Activated T-cell treated with anti-CD3 and anti-CD28 coated beads for 24 hours (primary cell): Measurements from ENCODE around the gene ADCY3.
A peak's percentile ranks its signal among the peaks of the same experiment; 100 is the strongest.

ENCODE experiments used
- DNase-seq: peaks from one replicate; pipeline ENCODE4 v3.0.0-alpha.2; 2020; ENCODE audit warnings: low read depth

Gene ADCY3

GRCh38 chr2:24925815-24926214 lies 5.8 kb upstream of the ADCY3 start:
- DNase-seq, result no peak

- no peak for DNase-seq
Measured at GRCh38 chr2:24924732-24925131, 4.7 kb upstream of the ADCY3 start.

GRCh38 chr2:24924266-24924665 lies 4.2 kb upstream of the ADCY3 start:
- no peak for DNase-seq

GRCh38 chr2:24923106-24923505 lies 3.1 kb upstream of the ADCY3 start:
- no peak for DNase-seq

- no peak for DNase-seq
Measured at GRCh38 chr2:24922556-24922955, 2.5 kb upstream of the ADCY3 start.

GRCh38 chr2:24920809-24921441 lies 888 bp upstream of the ADCY3 start:
- no peak for DNase-seq

GRCh38 chr2:24919506-24920097 lies 435 bp downstream of the ADCY3 start:
- no peak for DNase-seq

GRCh38 chr2:24919037-24919505 lies 966 bp downstream of the ADCY3 start:
- peak; percentile 26 for DNase-seq

GRCh38 chr2:24918326-24919036 lies 1.6 kb downstream of the ADCY3 start:
- no peak for DNase-seq

- no peak for DNase-seq
Measured at GRCh38 chr2:24917731-24918325, 2.2 kb downstream of the ADCY3 start.

- DNase-seq, result no peak
Measured at GRCh38 chr2:24917086-24917485, 3.0 kb downstream of the ADCY3 start.

- no peak for DNase-seq
Measured at GRCh38 chr2:24915796-24916195, 4.2 kb downstream of the ADCY3 start.

- no peak for DNase-seq
Measured at GRCh38 chr2:24915175-24915574, 4.9 kb downstream of the ADCY3 start.

GRCh38 chr2:24914713-24915112 lies 5.3 kb downstream of the ADCY3 start:
- no peak for DNase-seq

- no peak for DNase-seq
Measured at GRCh38 chr2:24913911-24914310, 6.1 kb downstream of the ADCY3 start.

- DNase-seq, result no peak
Measured at GRCh38 chr2:24912986-24913385, 7.1 kb downstream of the ADCY3 start.

- DNase-seq, result no peak
Measured at GRCh38 chr2:24912523-24912922, 7.5 kb downstream of the ADCY3 start.

- no peak for DNase-seq
Measured at GRCh38 chr2:24910245-24910644, 9.8 kb downstream of the ADCY3 start.

GRCh38 chr2:24909555-24910177 lies 10.4 kb downstream of the ADCY3 start:
- DNase-seq, result no peak

- DNase-seq, result no peak
Measured at GRCh38 chr2:24908461-24908901, 11.6 kb downstream of the ADCY3 start.

- no peak for DNase-seq
Measured at GRCh38 chr2:24907116-24907515, 12.9 kb downstream of the ADCY3 start.

GRCh38 chr2:24906466-24906865 lies 13.6 kb downstream of the ADCY3 start:
- no peak for DNase-seq
